Breast epithelium (tissue), 4 donors: ENCODE measurements around the gene WT1. TPM values are rescaled to one million over a fixed set of nuclear protein-coding genes. Genes with fewer than 3 reads are reported as not detected.

Experiments used
- DNase-seq, 2 donors: peaks; one replicate each; pipeline ENCODE4 v3.0.0-alpha.2; 2019; ENCODE audit warnings: low spot score in 2 of 2
- H3K27ac ChIP-seq, 2 donors: fragments of 200-600 bp; sonication (generic) in 1 of 2; one replicate each; pipeline ENCODE4 v1.5.1; 2016 to 2019; ENCODE audit warnings: mild to moderate bottlenecking in 1 of 2
- H3K27me3 ChIP-seq, 2 donors: fragments of 200-600 bp; sonication (generic) in 1 of 2; one replicate each; pipeline versions ENCODE4 v1.5.1 to v1.6.0; 2017 to 2019; ENCODE audit warnings: control low read depth in 1 of 2, mild to moderate bottlenecking in 1 of 2
- H3K36me3 ChIP-seq: fragments of 200-600 bp; one replicate; pipeline ENCODE4 v1.5.1; 2019
- H3K4me1 ChIP-seq, 2 donors: fragments of 200-600 bp; sonication (generic); one replicate each; pipeline ENCODE4 v1.5.1; 2016 to 2019; ENCODE audit warnings: control low read depth in 1 of 2
- H3K4me3 ChIP-seq, 3 donors: fragments of 200-600 bp; sonication (generic); 1 replicate in 2 of 3; 2 replicates in 1 of 3; pipeline ENCODE4 v1.5.1; 2016 to 2019; ENCODE audit warnings: mild to moderate bottlenecking in 3 of 3, moderate library complexity in 2 of 3
- H3K9me3 ChIP-seq, 2 donors: fragments of 200-600 bp; sonication (generic) in 1 of 2; one replicate each; pipeline ENCODE4 v1.5.1; 2016 to 2019; ENCODE audit warnings: control low read depth in 1 of 2
- POLR2A ChIP-seq: fragments of 450-650 bp; IDR thresholded peaks from one replicate; pipeline ENCODE4 v1.6.1; 2016; ENCODE audit warnings: antibody characterized with exemption, mild to moderate bottlenecking, moderate library complexity
- POLR2AphosphoS5 ChIP-seq, 3 donors: sonication (generic); formaldehyde crosslinking; IDR thresholded peaks; one replicate each; pipeline ENCODE4 v1.6.1; 2017; ENCODE audit warnings: antibody characterized with exemption in 3 of 3
- intact Hi-C: fragments of 100-400 bp; cut with DNase I; formaldehyde crosslinking; loops from one replicate; pipeline ENCODE4 v1.15.1; 2023; ENCODE audit warnings: low total_unique reads
- total RNA-seq, 3 donors: library from RNA; depleted of rRNA; stranded (reverse); fragments of >200 nt; gene quantifications; one replicate each; pipeline ENCODE4 v1.1.0, GENCODE V29; 2016
- TF ChIP-seq, protein P1 (sequence below), 3 donors: fragments of 450-650 bp; IDR thresholded peaks; one replicate each; pipeline ENCODE4 v1.5.1; 2016 to 2017; ENCODE audit warnings: antibody characterized with exemption in 3 of 3, mild to moderate bottlenecking in 3 of 3, moderate library complexity in 3 of 3

WT1 gene
- total RNA-seq, 3 donors from 2014 or later = 0.66 to 11.6 TPM; not detected in 1

DNA sequence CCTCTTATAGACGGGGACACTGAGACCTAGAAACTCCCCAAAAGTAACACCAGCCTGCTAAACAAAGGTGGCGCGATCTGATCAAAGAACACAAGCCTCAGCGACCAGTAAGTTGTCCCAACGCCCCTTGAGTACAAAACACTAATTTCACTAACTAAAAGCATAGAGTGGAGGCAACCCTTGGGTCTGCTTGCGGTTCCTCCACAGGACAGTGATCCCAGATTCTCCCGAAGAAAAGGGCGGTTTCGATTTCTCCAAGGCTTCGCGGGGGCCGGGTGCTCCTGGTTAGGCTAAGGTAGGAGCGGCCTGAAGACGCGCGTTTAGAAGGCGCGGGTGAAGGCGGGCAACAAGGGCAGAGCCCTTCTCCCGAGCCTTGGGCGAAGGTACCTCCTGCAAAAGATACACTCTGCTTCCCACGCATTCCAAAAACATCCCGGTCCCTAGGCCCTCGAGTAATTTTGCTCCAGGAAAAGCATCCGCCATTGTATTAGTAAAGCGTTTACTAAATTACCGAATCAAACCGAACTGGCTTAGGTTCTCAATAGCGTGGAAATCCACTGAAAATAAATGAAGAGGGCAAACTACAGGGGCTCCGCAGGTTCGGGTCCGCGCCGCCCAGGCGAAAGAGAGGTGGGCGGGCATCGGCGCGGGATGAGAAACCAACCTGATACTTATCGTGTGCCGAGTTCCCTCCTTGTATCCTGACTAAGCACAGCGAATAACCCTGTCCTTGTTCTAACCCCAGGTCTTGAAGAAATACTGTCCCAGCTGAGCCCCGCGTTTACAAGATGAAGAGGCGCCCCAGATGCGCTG is 2.0 kb downstream of the WT1 start:
- intact Hi-C loops = loop anchor here (2.0 kb wide), 1 partner anchor 51 kb away; no protein-coding TSS in a partner anchor
- TF ChIP-seq POLR2A (no peak), POLR2AphosphoS5 (IDR thresholded peaks at IDR 0.05) (no peak)
- TF ChIP-seq, protein P1, sequence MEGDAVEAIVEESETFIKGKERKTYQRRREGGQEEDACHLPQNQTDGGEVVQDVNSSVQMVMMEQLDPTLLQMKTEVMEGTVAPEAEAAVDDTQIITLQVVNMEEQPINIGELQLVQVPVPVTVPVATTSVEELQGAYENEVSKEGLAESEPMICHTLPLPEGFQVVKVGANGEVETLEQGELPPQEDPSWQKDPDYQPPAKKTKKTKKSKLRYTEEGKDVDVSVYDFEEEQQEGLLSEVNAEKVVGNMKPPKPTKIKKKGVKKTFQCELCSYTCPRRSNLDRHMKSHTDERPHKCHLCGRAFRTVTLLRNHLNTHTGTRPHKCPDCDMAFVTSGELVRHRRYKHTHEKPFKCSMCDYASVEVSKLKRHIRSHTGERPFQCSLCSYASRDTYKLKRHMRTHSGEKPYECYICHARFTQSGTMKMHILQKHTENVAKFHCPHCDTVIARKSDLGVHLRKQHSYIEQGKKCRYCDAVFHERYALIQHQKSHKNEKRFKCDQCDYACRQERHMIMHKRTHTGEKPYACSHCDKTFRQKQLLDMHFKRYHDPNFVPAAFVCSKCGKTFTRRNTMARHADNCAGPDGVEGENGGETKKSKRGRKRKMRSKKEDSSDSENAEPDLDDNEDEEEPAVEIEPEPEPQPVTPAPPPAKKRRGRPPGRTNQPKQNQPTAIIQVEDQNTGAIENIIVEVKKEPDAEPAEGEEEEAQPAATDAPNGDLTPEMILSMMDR (IDR thresholded peaks at IDR 0.05) = no peak
- Histone ChIP-seq H3K27ac (no peak overlapping the region), H3K36me3 (no peaks in the 10 kb centered on the region), H3K9me3 (no peaks in the 10 kb centered on the region), H3K27me3 (peaks cover 3 to 100% of the 10 kb centered on the region in 2 donors), H3K4me3 (peak overlapping the region; percentile 16 to 60 (median 28)), H3K4me1 (peaks cover 4 to 19% of the 10 kb centered on the region in 2 donors)
- DNase-seq = no peak

DNA sequence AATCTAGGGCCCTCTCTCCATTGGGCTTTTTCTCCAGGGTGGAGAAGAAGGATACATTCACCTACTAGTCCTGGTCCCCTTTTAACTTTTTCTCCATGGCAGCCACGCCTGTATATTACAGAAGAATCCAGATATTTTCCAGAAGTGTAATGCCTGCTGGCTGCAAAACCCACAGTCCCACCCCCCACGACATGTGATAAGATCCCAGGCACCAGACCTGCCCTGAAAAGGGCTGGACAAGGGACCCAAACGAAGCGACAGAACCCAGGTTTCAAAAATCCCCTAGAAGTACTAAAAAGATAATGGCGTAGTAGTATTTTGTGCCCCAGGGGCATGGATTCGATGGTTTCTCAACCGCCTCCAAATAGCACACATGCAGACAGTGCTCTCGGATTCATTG is 2.8 kb downstream of the WT1 start:
- intact Hi-C loops = loop anchor here (2.0 kb wide), 1 partner anchor 52 kb away; no protein-coding TSS in a partner anchor
- Histone ChIP-seq H3K27ac (no peak overlapping the region), H3K36me3 (no peaks in the 10 kb centered on the region), H3K4me3 (peak overlapping the region in 1 of 3 donors; percentile 60), H3K4me1 (peaks cover 4 to 19% of the 10 kb centered on the region in 2 donors), H3K27me3 (peaks cover 3 to 100% of the 10 kb centered on the region in 2 donors), H3K9me3 (no peaks in the 10 kb centered on the region)
- no peak for DNase-seq
- TF ChIP-seq, protein P1 (IDR thresholded peaks at IDR 0.05) = no peak
- TF ChIP-seq POLR2A (no peak), POLR2AphosphoS5 (IDR thresholded peaks at IDR 0.05) (no peak)

GRCh38 chr11:32430568-32431381 is 4.6 kb downstream of the WT1 start:
- Histone ChIP-seq H3K27ac (no peak overlapping the region), H3K4me1 (peaks cover 4 to 19% of the 10 kb centered on the region in 2 donors), H3K27me3 (peaks cover 7 to 100% of the 10 kb centered on the region in 2 donors), H3K9me3 (no peaks in the 10 kb centered on the region), H3K4me3 (peak overlapping the region in 1 of 3 donors; percentile 19), H3K36me3 (no peaks in the 10 kb centered on the region)
- no peak for DNase-seq
- TF ChIP-seq POLR2AphosphoS5 (IDR thresholded peaks at IDR 0.05) = no peak
- TF ChIP-seq, protein P1 (IDR thresholded peaks at IDR 0.05) = no peak
- no peak for TF ChIP-seq POLR2A
- intact Hi-C loops = no loop called here

DNA sequence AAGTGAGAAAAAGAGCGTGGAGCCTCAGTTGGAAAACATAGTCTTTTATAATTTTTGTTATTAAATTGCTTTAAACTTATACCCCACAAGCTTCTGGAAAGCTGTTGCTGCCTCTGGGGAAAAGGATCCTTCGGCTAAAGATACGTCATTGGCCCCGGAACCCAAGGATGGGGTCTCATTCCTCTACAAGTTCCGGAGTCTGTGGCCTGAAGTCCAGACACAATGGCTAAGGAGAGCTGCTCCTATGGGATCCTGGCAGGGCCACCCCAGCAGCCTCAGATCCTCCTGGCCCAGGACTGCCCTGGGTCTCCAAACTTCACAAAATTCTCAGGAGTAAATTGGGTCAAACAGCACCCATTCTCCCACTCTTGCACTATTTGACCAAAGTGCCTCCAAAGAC is 5.9 kb downstream of the WT1 start:
- intact Hi-C loops = no loop called here
- no peak for DNase-seq
- TF ChIP-seq POLR2A (no peak), POLR2AphosphoS5 (IDR thresholded peaks at IDR 0.05) (no peak)
- TF ChIP-seq, protein P1 (IDR thresholded peaks at IDR 0.05) = no peak
- Histone ChIP-seq H3K27ac (no peak overlapping the region), H3K4me1 (peaks cover 0 to 11% of the 10 kb centered on the region in 2 donors), H3K9me3 (no peaks in the 10 kb centered on the region), H3K27me3 (peaks cover 4 to 96% of the 10 kb centered on the region in 2 donors), H3K4me3 (no peak overlapping the region), H3K36me3 (no peaks in the 10 kb centered on the region)
